HepG2 (cell line): ENCODE results near the gene CST11. TPM values are rescaled to one million over a fixed set of nuclear protein-coding genes. Genes with fewer than 3 reads are reported as not detected.
A peak's percentile ranks its signal among the peaks of the same experiment; 100 is the strongest.

ENCODE experiments used
- AGO2 ChIP-seq: fragments of 200-400 bp; formaldehyde crosslinking; optimal IDR thresholded peaks from 2 replicates; pipeline ENCODE3; 2017; ENCODE audit warnings: mild to moderate bottlenecking, low read depth, low read length, moderate library complexity
- DBP ChIP-seq: sonication (generic); formaldehyde crosslinking; IDR thresholded peaks from 2 replicates; pipeline ENCODE4 v1.4.0; 2020; ENCODE audit warnings: missing genetic modification reagents; ENCODE audit errors: not compliant biosample characterization
- FLYWCH1 ChIP-seq: sonication (generic); formaldehyde crosslinking; IDR thresholded peaks from 2 replicates; pipeline ENCODE4 v1.8.1; 2023; ENCODE audit warnings: mild to moderate bottlenecking, missing genetic modification reagents
- GZF1 ChIP-seq: sonication (generic); formaldehyde crosslinking; IDR thresholded peaks from 2 replicates; pipeline ENCODE4 v1.5.1; 2020; ENCODE audit warnings: mild to moderate bottlenecking, missing genetic modification reagents
- HES4 ChIP-seq: sonication (generic); formaldehyde crosslinking; IDR thresholded peaks from 2 replicates; pipeline ENCODE4 v1.9.0; 2021; ENCODE audit warnings: mild to moderate bottlenecking, missing genetic modification reagents, borderline replicate concordance
- ISX ChIP-seq: sonication (generic); formaldehyde crosslinking; conservative IDR thresholded peaks from 2 replicates; pipeline ENCODE4 v1.5.0; 2020; ENCODE audit warnings: missing genetic modification reagents
- KDM1A ChIP-seq: IDR thresholded peaks from 2 replicates; pipeline ENCODE4 v1.6.1; 2016; ENCODE audit warnings: missing compliant biosample characterization
- MYPOP ChIP-seq: sonication (generic); formaldehyde crosslinking; IDR thresholded peaks from 2 replicates; pipeline ENCODE4 v1.8.1; 2023; ENCODE audit warnings: mild to moderate bottlenecking, moderate library complexity, missing genetic modification reagents
- PRPF4 ChIP-seq: fragments of 200-400 bp; formaldehyde crosslinking; IDR thresholded peaks from 2 replicates; pipeline ENCODE4 v1.6.1; 2016; ENCODE audit warnings: low read length, low read depth; ENCODE audit not compliant: poor library complexity, severe bottlenecking
- SAP130 ChIP-seq: IDR thresholded peaks from 2 replicates; pipeline ENCODE4 v1.6.1; 2016; ENCODE audit warnings: low read depth
- SOX6 ChIP-seq, 2 experiments: fragments of 450-650 bp in 1 of 2; sonication (generic) in 1 of 2; formaldehyde crosslinking in 1 of 2; IDR thresholded peaks; 2 replicates each; pipeline versions ENCODE4 v1.4.0 to v1.6.1; 2017 to 2020; ENCODE audit warnings: antibody characterized with exemption in 1 of 2, mild to moderate bottlenecking in 1 of 2, missing genetic modification reagents in 1 of 2
- TCF12 ChIP-seq, 2 experiments: fragments of 450-650 bp in 1 of 2; sonication (generic) in 1 of 2; formaldehyde crosslinking in 1 of 2; IDR thresholded peaks; 2 replicates each; pipeline versions ENCODE4 v1.6.1 to v1.8.0; 2017 to 2022; ENCODE audit warnings: antibody characterized with exemption in 1 of 2, mild to moderate bottlenecking in 1 of 2, missing genetic modification reagents in 1 of 2, moderate library complexity in 1 of 2
- ZBTB1 ChIP-seq: sonication (generic); formaldehyde crosslinking; IDR thresholded peaks from 2 replicates; pipeline ENCODE4 v1.4.0; 2020; ENCODE audit warnings: missing genetic modification reagents, borderline replicate concordance
- ZC3H4 ChIP-seq: sonication (generic); formaldehyde crosslinking; IDR thresholded peaks from 2 replicates; pipeline ENCODE4 v1.4.0; 2020; ENCODE audit warnings: missing genetic modification reagents, borderline replicate concordance
- ZFAT ChIP-seq: sonication (generic); formaldehyde crosslinking; conservative IDR thresholded peaks from 2 replicates; pipeline ENCODE4 v1.8.1; 2023; ENCODE audit warnings: missing genetic modification reagents, inconsistent platforms
- ZFX ChIP-seq: sonication (generic); formaldehyde crosslinking; IDR thresholded peaks from 2 replicates; pipeline ENCODE4 v1.4.0; 2020; ENCODE audit warnings: mild to moderate bottlenecking, low read depth, missing genetic modification reagents, moderate library complexity
- ZNF160 ChIP-seq: sonication (generic); formaldehyde crosslinking; IDR thresholded peaks from 2 replicates; pipeline ENCODE4 v1.8.0; 2022; ENCODE audit warnings: mild to moderate bottlenecking, inconsistent platforms, missing genetic modification reagents
- ZNF17 ChIP-seq: sonication (generic); formaldehyde crosslinking; IDR thresholded peaks from 2 replicates; pipeline ENCODE4 v1.5.0; 2020; ENCODE audit warnings: mild to moderate bottlenecking, missing genetic modification reagents
- ZNF282 ChIP-seq: fragments of 450-650 bp; IDR thresholded peaks from 2 replicates; pipeline ENCODE4 v1.6.1; 2018; ENCODE audit not compliant: partially characterized antibody
- ZNF530 ChIP-seq: sonication (generic); formaldehyde crosslinking; IDR thresholded peaks from 2 replicates; pipeline ENCODE4 v1.5.0; 2020; ENCODE audit warnings: low read depth, mild to moderate bottlenecking, missing genetic modification reagents
- ZNF562 ChIP-seq: sonication (generic); formaldehyde crosslinking; IDR thresholded peaks from 2 replicates; pipeline ENCODE4 v1.8.0; 2022; ENCODE audit warnings: missing genetic modification reagents, borderline replicate concordance
- ZNF746 ChIP-seq: sonication (generic); formaldehyde crosslinking; IDR thresholded peaks from 2 replicates; pipeline ENCODE4 v1.8.0; 2022; ENCODE audit warnings: mild to moderate bottlenecking, missing genetic modification reagents
- ZNF879 ChIP-seq: sonication (generic); formaldehyde crosslinking; IDR thresholded peaks from 2 replicates; pipeline ENCODE4 v1.8.1; 2023; ENCODE audit warnings: missing genetic modification reagents
- polyA plus RNA-seq, 8 experiments: library from polyadenylated mRNA; depleted of rRNA in 3 of 8; stranded (reverse) in 7 of 8; unstranded in 1 of 8; fragments of >200 nt; fragmentation: Illumina TruSeq in 4 of 8; extraction: Trizol in 4 of 8; gene quantifications; 2 replicates each; pipeline versions ENCODE4 v1.2.1 to v1.2.3, GENCODE V29; 2011 to 2016; ENCODE audit warnings: low read depth in 4 of 8, missing spikeins in 1 of 8, mixed read lengths in 1 of 8; ENCODE audit not compliant: insufficient read depth in 1 of 8
- total RNA-seq, 5 experiments: library from RNA; depleted of rRNA; stranded (reverse); fragments of >200 nt; fragmentation: Illumina TruSeq; extraction: Trizol; gene quantifications; 2 replicates each; pipeline ENCODE4 v1.2.3, GENCODE V29; 2016; ENCODE audit warnings: low read depth in 1 of 5
- TF ChIP-seq, protein P1 (sequence below): sonication (generic); formaldehyde crosslinking; IDR thresholded peaks from 2 replicates; pipeline ENCODE4 v1.8.1; 2023; ENCODE audit warnings: missing genetic modification reagents, mild to moderate bottlenecking, borderline replicate concordance
- TF ChIP-seq, protein P2 (sequence below): IDR thresholded peaks from 2 replicates; pipeline ENCODE4 v1.6.1; 2018; ENCODE audit warnings: missing genetic modification reagents, mild to moderate bottlenecking, missing compliant biosample characterization

The CST11 gene
- total and polyA plus RNA-seq, 2 of the 13 experiments (the other 11 are each of a cell fraction or from before 2014, with no cell fraction given): not detected

GRCh38 chr20:23435626-23436539 is 16.8 kb downstream of the CST11 start (continued):
- TF ChIP-seq, protein P1, sequence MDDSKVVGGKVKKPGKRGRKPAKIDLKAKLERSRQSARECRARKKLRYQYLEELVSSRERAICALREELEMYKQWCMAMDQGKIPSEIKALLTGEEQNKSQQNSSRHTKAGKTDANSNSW (CRISPR knock-in tag): no peak
- TF ChIP-seq, protein P2, sequence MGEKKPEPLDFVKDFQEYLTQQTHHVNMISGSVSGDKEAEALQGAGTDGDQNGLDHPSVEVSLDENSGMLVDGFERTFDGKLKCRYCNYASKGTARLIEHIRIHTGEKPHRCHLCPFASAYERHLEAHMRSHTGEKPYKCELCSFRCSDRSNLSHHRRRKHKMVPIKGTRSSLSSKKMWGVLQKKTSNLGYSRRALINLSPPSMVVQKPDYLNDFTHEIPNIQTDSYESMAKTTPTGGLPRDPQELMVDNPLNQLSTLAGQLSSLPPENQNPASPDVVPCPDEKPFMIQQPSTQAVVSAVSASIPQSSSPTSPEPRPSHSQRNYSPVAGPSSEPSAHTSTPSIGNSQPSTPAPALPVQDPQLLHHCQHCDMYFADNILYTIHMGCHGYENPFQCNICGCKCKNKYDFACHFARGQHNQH (CRISPR knock-in tag): no peak
- TF ChIP-seq PRPF4 (no peak), ZNF17 (CRISPR knock-in tag) (0 out of 2 replicates have a peak, but pooled peaks have one; percentile 36), MYPOP (CRISPR knock-in tag) (peak; percentile 79; the same call in 1 of the 2 replicates), ZNF746 (CRISPR knock-in tag) (0 out of 2 replicates have a peak, but pooled peaks have one; percentile 72), ZFX (CRISPR knock-in tag) (0 out of 2 replicates have a peak, but pooled peaks have one; percentile 31), ZNF562 (CRISPR knock-in tag) (no peak), ZBTB1 (CRISPR knock-in tag) (no peak), SAP130 (CRISPR knock-in tag) (peak; percentile 74), SOX6 (IDR thresholded peaks at IDR 0.05) (no peak), SOX6 (CRISPR knock-in tag; IDR thresholded peaks at IDR 0.05) (peak; percentile 53; the same call in 1 of the 2 replicates), ZFAT (no peak), ZNF160 (CRISPR knock-in tag) (no peak), ZNF282 (no peak), ISX (CRISPR knock-in tag) (0 out of 2 replicates have a peak, but pooled peaks have one; percentile 58), AGO2 (no peak), DBP (no peak), ZNF879 (CRISPR knock-in tag) (no peak), HES4 (CRISPR knock-in tag) (no peak), FLYWCH1 (no peak), KDM1A (no peak), TCF12 (IDR thresholded peaks at IDR 0.05) (no peak), TCF12 (CRISPR knock-in tag; IDR thresholded peaks at IDR 0.05) (no peak), ZNF530 (CRISPR knock-in tag) (no peak), GZF1 (no peak), ZC3H4 (CRISPR knock-in tag) (peak; percentile 57; the same call in 1 of the 2 replicates)
